CD4-positive, alpha-beta T cell treated with Interleukin-6 for 4 hours (primary cell): Measurements from ENCODE around the gene SLC2A4.

ENCODE experiments used
- DNase-seq: peaks from one replicate; pipeline ENCODE4 v3.0.0-alpha.2; 2020; ENCODE audit warnings: mixed read lengths

The SLC2A4 gene

DNA sequence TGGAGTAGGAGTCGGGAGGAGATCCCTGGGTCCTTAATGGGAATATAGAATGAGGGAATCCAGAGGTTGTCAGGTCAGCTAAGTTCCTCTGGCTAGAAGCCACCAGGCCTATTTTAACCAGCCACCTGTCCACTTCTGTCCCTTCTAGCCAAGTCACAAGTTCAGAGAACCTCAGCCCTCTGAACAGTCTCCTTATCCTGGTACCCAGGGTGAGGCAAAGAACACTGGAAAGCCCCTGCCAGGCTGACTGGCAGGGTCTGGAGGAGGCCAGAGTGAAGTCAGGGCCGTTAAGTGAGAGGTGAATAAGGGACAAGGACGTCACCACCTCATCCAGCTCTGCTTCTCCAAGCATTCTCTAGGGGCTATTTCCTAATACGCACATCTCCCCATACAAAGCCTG, 32.7 kb upstream of the SLC2A4 start:
- no peak for DNase-seq

DNA sequence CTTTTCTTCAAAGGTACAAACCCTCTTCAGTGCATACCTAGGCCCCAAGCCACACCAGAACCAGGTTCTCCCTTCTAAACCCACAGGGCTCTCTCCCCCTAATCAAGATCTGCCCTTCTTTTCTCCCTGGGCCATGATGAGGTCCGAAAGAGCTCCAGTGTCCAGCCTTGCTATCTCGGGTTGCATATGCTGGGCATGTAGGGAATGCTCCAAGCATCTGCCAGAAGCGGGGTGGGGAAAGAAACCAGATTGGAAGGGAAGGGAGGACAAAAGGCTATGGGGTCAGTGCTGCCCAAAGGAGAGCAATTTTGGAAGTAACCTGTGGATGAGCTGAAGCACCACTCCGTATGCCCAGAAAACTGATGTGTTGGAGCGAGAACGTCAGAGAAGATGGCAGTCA, 32.3 kb upstream of the SLC2A4 start:
- DNase-seq: no peak

DNA sequence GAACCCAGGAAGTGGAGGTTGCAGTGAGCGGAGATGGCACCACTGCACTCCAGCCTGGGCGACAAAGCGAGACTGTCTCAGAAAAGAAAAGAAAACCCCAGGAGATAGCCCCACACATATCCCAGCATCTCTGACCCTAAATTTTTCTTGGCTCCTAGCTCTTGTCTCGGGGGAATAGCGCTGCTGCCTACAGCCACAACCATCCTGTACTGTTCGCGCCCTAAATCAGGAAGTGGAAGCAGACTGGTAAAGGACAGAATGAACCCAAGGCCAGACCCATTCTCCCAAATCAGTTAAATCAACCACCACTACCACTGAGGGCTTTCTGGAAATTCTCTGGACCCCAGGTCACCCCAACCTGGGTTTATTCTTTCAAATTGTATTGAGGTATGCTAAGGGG, 31.7 kb upstream of the SLC2A4 start:
- no peak for DNase-seq

DNA sequence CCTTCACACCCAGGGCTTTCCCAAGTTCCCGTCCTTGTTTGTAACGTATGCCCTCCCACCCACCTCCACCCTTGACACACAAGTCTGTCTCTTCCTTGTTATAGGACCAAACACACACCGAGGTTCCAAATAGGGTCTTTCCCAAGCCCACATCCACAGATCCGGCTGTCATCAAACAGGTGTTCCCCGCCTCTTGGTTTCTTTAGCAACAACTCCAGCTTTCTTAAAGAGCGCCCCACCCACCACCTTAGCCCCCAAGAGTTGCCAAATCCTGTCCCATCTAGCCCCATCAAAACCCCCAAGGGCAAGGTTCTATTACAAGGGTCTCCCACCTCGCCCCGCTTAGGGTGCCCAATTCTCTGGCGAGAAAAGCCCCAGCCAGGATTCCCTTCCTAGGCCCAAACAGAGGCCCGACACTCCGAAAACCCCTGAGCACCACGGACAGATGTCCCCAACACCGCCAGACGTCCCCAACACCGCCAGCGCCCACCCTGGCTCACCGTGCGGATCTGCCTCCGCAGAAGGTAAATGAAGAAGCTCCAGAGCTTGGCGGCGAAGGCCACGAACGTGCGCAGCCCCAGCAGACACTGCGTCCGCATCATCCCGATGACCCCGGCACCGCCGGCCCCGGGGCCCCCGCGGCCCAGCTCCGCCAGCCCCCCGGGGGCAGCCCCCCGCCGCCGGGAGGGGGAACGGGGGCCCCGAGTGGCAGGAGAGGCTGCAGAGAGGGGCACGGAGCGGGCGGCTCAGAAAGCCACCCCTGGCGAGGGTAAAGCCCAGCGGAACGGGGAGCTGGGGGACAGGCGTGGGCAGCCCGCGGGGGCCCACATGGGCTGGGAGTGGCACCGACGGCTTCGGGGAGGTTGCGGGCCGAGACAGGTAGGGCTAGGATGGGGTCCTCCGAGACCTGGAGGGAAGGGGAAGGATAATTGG, 30.6 kb upstream of the SLC2A4 start:
- DNase-seq: no peak

DNA sequence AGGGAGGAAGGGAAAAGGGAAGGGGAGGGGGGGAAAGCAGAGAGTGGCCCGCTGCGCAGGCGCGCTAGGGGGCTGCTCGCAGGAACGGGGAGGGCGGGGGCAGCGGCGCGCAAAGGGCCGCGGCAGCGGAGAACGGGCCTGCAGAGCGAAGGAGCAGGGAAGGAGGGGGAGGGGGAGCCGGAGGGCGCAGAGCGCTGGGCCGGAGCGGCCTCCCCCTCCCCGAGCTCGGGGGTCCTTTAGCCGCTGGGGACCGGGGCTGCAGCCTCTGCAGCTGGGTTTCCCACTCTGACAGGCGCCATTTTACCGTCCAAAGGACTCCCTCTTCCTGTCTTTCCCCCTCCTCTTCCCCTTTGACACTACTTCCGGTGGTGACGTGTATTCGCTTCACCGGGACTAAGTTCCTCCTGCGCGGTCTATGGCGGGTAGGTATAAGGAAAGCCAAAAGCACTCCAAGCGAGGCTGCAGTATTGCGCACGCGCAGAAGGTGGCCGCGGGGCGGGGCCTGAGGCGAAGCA, 29.8 kb upstream of the SLC2A4 start, which contains the start of gene CTDNEP1:
Gene CTDNEP1, minus strand, starts transcription at position 74 of the 515 bp plus-strand sequence. CDS start 438 bp downstream, outside the sequence.
- peak; percentile 97 for DNase-seq

DNA sequence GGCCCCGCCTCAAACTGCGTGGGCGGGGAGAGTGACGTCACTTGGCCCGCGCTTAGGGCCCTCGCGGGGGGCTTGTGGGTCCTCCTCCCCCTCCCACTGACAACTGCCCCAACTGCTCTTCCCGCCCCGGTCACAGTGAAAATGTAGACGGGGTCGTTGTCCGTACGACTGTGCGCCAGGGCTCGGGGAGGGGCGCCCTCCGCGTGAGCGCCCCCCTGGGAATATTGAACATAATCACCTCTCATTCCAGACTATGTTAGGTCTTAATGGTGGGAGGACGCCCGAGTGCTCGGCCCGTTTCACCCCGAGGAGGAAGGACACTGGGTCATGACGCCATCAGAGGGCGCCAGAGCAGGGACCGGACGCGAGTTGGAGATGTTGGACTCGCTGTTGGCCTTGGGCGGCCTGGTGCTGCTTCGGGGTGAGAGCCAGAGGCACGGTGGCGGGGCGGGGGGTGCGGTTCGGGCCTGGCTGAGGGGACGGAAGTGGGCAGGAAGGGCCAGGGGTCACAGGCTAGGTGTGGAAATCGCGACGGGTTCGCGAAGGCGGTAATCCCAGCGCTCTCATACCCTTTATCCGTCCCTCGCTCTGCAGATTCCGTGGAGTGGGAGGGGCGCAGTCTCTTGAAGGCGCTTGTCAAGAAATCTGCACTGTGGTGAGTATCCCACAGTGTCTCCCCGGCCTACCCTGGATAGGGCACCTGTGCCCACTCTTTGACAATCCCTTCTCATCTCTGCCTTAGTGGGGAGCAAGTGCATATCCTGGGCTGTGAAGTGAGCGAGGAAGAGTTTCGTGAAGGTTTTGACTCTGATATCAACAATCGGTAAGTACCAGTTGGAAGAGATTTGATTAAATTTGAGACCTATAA, 29.1 kb upstream of the SLC2A4 start, which contains the start of gene ELP5:
Gene ELP5, plus strand, starts transcription at position 40 of the 868 bp plus-strand sequence. Its CDS starts 336 bp downstream, at position 376.
- peak; percentile 87 for DNase-seq

DNA sequence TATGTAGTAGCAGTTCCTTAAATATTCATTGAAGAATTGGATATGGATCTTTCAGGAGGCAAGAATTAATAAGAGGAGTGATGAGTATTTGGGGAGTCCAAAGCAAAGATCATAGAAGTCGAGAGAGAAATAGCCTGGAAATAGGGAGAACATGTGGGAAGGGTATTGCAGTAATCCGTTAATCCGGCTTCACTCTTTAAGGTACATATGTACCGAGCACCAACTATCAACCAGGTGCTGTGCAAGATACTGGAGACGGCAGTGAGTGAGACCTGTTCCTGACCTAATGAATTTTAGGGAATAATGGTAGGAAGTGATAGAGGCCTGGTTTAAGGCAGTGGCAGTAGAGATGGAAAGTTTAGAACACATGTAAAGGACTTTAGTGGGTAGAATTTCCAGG, 28.4 kb upstream of the SLC2A4 start:
- no peak for DNase-seq

DNA sequence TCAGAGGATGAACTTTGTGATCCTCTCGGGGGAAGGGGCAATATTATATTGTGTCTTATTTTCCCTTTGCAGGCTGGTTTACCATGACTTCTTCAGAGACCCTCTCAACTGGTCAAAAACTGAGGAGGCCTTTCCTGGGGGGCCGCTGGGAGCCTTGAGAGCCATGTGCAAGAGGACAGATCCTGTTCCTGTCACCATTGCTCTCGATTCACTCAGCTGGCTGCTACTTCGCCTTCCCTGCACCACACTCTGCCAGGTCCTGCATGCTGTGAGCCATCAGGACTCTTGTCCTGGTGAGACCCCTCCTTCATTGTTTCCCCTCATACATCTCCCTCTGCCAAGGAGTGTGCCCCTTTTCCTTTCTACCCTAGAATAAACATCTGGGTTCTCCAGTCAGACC, 27.0 kb upstream of the SLC2A4 start:
- no peak for DNase-seq

DNA sequence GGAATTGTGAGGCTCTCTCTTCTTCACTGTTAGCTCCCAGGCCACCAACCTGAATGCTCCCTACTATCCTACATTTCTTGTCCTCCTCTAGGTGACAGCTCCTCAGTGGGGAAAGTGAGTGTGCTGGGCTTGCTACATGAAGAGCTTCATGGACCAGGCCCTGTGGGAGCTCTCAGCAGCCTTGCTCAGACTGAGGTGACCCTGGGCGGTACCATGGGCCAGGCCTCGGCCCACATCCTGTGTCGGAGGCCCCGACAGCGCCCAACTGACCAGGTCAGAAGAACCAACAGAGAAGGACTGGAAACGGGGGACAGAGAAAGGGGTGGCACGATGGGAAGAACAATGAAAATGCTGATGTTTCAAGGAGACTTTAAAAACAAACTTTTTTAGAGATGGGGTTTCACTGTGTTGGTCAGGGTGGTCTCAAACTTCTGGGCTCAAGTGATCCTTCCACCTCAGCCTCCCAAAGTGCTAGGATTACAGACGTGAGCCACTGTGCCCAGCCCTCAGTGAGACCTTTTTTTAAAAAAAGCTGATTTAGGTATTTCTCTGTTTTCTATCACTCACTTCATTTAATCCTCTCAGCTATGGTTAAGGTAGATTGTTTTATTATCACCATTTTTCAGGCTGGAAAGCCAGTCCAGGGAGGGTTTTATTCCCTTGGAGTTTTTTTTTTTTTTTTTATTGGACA, 24.6 kb upstream of the SLC2A4 start:
- no peak for DNase-seq

DNA sequence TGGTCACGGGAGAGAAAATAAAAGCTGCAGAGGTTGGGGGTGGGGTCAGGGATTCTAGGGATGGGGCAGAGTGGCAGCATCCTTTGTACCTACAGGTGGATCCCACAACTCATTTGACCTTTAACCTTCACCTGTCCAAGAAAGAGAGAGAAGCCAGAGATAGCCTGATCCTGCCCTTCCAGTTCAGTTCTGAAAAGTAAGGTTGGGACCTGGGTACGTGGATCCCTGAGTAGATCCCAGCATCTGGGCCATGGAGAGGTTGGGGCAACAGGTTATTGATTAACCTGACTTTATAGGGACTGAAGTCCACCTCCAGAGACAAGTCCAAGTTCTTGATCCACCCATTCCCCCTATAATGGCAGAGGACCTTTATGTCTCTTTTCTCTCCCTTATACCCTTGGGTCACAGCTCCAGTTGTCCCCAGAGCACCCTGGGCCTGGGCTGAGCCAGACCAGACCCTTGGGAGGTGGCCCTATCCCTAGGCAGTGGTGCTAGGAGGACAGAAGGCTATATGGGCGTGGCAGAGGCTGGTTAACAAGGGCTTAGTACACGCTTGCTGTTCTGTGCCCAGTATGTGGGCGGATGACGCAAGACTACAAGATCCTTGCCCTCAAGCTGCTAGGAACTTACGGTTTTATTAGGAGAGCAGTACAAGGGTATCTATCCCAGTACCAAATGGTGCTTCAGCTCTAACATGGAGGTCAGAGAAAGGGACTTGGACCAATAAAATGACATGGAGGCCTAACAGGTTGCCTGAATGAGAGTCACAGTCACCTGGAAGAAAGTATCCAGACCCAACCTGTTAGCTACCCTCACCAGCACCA, 22.6 kb upstream of the SLC2A4 start:
- no peak for DNase-seq

DNA sequence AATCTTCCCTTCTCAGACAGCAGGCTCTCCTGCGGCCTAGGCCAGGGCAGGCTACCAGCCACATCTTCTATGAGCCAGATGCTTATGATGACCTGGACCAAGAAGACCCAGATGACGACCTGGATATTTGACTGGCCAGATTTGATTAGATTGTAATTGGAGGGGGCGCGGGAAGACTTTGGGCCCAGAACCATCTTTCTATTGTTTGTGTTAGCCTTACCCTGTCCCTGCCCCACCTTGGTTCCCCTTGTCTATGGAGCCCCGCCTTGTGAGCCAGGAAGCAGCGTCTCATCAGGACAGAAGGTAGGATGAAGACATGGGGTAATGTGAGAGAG, 22.0 kb upstream of the SLC2A4 start:
- no peak for DNase-seq

DNA sequence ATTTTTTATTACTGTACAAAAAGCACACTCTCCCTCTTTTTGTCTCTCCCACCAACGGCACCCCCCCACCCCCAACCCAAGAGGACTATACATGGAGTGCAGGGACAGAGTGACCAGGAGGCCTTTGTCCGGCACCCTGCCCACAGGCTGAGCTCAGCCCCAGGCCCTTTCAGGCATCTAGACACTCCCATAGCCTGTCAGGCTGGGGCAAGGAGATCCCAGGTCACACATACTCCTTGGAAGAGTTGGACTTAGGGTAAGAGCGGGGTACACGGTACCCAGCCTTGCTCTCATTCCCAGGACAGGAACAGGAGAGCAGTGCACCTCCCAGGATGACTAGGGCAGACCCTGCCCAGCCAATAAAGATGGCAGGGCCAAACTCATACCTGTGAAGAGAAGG, 21.4 kb upstream of the SLC2A4 start:
- no peak for DNase-seq

DNA sequence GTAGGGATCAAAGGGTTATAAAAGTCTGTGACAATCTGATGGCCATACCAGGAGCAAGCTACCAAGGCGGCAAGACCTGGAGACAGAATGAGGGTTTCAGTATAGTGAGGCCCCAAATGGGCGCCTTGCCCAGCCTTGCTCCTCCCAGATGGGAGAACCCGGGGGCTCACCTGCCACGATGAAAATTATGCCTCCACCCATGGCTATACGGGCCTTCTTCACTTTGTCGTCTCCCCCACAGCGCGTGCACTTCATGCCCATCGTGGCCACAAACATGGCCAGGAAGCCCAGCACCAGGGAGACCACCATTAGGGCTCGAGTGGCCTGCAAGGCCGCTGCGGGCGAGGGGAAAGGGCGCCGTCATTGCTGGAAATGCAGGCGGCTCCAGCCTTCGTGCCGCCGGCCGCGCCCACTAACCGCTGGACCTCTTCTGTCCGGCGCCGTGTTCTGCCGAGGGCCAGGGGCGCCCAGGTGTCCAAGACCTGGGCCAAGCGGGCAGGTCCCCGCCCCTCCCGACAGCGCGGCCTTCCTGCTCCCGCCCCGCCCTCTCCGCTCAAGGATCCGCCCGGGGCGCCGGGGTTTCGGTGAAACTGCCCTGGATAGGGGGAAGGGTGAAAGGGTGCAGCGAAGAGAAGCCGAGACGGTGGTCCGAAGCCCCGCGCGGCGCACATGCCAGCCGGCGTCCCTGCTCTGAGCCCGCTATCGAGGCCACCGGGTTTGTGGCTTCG, 20.7 kb upstream of the SLC2A4 start:
- DNase-seq: peak; percentile 56

DNA sequence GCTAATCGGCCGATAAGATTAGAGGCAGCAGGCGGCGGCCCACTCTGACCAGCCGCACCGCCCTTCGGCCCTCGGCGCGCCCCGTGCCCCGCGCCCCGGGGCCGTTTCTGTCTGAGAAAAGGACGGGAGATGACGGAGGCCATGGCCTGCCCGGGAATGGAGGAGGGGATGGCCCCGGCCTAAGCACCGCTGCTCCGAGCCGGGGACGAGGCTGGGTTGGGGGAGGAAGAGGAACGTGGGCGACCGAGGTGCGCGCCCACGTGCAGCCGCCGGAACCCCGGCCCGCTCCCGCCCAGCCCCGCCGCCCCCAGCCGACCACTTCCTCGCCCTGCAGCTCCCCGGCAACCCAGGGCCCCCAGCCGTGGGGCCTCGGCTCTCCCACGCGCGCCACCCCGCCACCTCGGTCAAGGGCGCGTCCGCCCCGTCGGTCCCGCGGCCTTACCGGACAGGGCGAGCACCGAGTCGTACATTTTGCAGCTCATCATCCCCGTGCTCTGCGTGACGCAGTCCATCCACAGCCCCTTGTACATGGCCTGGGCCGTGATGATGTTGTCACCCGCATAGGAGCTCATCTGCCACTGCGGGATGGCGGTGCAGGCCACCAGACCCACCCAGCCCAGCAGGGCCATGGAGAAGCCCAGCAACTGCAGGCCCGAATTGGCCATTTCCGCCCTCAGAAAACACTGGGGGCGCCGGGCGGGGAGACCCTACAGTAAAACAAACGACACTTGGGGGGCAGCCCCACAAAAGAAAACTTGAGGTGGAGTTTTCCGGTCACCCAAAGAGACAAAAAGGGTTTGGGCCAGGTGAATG, 19.9 kb upstream of the SLC2A4 start:
- DNase-seq: peak; percentile 50

DNA sequence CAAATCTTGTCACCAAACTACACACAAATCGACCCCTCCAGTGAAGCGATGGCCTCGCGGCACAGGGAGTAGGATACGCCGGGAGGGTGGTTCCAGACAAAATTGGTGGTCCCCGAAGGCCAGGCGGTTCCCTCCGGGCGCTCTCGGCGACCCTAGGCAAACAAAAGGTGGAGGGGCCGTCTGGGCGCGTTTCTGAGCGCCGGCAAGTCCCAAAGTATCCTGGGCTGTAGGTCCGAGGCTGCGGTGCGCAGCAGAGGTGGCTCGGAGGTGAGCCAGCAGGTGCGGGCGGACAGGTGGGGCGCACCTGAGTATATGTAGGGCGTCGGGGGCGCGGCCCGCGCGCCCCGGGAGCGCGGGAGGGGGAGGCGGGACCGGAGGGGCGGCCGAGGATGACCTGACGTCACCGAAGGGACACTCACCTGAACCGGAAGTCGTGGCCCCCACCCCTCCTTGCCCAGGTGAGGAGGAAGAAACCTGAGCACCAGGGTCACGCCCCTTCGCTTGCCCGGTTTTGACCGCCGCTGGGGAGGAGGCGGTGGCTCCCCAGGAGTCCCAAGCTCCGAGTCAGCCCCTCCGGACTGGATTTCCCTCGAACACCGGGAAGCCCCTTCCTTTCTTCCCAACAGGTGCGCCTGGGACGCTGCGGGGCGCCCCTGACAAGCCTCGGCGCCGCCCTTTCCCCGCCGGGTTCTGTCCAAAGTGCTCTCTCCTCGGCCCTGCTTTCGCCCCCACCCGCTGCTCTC, 19.2 kb upstream of the SLC2A4 start, which contains the start of gene CLDN7:
Gene CLDN7, minus strand, starts transcription at position 287 of the 743 bp plus-strand sequence. CDS start 435 bp downstream, outside the sequence.
- peak; percentile 24 for DNase-seq

DNA sequence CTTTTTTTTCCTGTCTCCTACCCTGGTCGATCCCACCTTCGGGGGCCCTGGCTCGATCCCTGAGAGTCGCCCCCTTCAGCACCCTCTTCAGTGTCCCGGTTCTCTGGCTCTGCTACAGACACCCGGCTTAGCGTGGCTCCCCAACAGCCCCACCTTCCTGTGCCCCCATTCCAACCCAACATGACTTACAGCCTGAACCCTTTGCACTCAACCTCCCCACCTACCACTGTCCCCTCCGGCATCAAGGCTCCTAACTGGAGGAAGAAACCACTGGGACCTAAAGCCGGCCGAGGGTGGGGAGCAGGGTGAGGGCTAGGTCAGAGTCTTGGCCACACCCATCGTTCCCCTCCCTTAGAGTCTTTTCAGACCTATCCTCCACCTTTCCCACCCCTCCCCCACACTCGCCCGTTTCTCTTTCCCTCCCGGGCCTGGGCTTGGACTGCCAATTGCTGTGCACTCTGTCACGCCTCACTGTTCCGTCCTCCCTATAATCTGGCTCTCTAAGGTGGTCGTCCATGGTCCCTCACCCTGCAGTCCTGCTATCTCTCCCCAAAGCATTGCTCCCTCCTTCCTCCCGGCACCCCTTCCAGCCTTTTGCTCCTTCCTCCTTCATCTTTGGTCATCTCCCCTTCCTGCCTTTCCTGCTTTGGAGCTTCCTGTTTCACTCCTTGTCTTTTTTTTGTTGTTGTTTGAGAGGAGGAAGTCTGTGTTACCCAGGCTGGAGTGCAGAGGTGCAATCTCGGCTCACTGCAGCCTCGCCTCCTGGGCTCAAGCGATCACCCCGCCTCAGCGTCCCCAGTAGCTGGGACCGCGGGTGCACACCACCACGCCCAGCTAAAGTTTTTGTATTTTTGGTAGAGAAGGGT, 18.4 kb upstream of the SLC2A4 start:
- peak; percentile 23 for DNase-seq

DNA sequence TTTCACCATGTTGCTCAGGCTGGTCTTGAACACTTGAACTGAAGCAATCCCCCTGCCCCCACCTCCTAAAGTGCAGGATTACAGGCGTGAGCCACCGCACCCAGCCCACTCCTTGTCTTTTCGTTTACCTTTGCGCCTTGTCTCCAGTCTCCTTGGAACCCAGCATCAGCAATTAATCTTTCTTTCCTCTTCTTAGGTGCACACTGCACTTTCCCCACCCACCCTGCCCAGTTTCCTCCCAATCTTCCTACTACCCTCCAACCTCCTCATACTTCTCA, 17.8 kb upstream of the SLC2A4 start:
- DNase-seq: no peak

DNA sequence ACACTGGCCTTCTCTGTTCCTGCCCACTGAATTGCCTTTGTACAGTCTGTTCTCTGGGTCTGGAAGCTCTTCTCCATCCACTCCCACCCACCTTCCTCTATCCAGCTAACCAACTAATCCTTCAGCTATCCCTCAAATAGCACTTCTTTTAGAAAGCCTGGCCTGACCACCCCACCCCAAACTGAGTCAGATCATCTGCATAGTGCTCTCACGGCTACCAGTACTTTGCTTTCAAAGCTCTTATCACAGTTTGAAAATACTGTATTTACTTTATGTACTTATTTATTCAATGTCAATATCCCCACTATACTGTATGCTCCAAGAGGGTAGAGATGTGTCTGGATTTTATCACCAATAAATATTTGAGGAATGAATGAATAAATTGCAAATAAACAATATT, 14.7 kb upstream of the SLC2A4 start:
- no peak for DNase-seq

DNA sequence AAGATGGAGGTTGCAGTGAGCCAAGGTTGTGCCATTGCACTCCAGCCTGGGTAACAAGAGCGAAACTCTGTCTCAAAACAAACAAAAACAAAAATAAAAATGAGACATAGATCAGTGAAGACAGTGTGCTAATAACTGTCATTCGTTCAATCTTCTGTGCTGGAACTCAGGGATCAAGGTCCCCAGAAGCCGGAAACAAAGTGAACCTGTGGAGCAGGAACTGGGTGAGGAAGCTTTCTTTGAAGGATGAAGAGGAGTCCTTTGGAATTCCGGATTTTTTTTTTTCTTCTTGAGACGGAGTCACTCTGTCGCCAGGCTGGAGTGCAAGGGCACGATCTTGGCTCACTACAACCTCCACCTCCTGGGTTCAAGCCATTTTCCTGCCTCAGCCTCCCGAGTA, 2.1 kb upstream of the SLC2A4 start:
- no peak for DNase-seq
